ENCODE data around the gene TNFSF13. TPM values are rescaled to one million over a fixed set of nuclear protein-coding genes. Genes with fewer than 3 reads are reported as not detected.

TNFSF13 gene
- total RNA-seq, 1 experiment from 2014 or later: 3.2 TPM

- CTCF ChIA-PET: no interaction called here
- Mint-ChIP-seq H3K4me1 (no peaks in the 10 kb centered on the region), H3K36me3 (peaks cover 26% of the 10 kb centered on the region)
These were observed 29.7 kb upstream of the TNFSF13 start for GRCh38 chr17:7528842-7529241.

GRCh38 chr17:7530023-7530900 lies 28.3 kb upstream of the TNFSF13 start:
- Mint-ChIP-seq H3K27ac (no peak overlapping the region), H3K9me3 (peaks cover 50% of the 10 kb centered on the region), H3K36me3 (peaks cover 26% of the 10 kb centered on the region), H3K4me3 (no peak overlapping the region), H3K4me1 (no peaks in the 10 kb centered on the region), H3K27me3 (ENCODE audit: low read depth) (peaks cover 31% of the 10 kb centered on the region)
- TF ChIP-seq EMX1 (CRISPR knock-in tag; IDR thresholded peaks at IDR 0.05): no peak
- TF ChIP-seq AR (CRISPR knock-in tag; IDR thresholded peaks at IDR 0.05): no peak
- TF ChIP-seq STAT6 (CRISPR knock-in tag; conservative IDR thresholded peaks at IDR 0.05; ENCODE audit: low read depth): no peak
- no peak for TF ChIP-seq ZBTB43 (CRISPR knock-in tag; IDR thresholded peaks at IDR 0.05)
- no peak for TF ChIP-seq SMAD4 (CRISPR knock-in tag; IDR thresholded peaks at IDR 0.05)
- no peak for TF ChIP-seq NR1H2 (CRISPR knock-in tag; IDR thresholded peaks at IDR 0.05)
- TF ChIP-seq ZMAT4 (CRISPR knock-in tag; IDR thresholded peaks at IDR 0.05): no peak
- TF ChIP-seq IRF1 (CRISPR knock-in tag; IDR thresholded peaks at IDR 0.05): no peak
- TF ChIP-seq CDX4 (CRISPR knock-in tag; IDR thresholded peaks at IDR 0.05; ENCODE audit: borderline replicate concordance): no peak
- no peak for TF ChIP-seq ZBTB21 (CRISPR knock-in tag; IDR thresholded peaks at IDR 0.05; ENCODE audit: borderline replicate concordance)
- no peak for TF ChIP-seq FOXP1 (CRISPR knock-in tag; IDR thresholded peaks at IDR 0.05; ENCODE audit: borderline replicate concordance)
- no peak for TF ChIP-seq MLX (CRISPR knock-in tag; IDR thresholded peaks at IDR 0.05)
- no peak for TF ChIP-seq USF2 (CRISPR knock-in tag; IDR thresholded peaks at IDR 0.05)
- no peak for TF ChIP-seq ZNF219 (CRISPR knock-in tag; IDR thresholded peaks at IDR 0.05; ENCODE audit: borderline replicate concordance)
- no peak for TF ChIP-seq SMAD3 (CRISPR knock-in tag; IDR thresholded peaks at IDR 0.05; ENCODE audit: borderline replicate concordance)
- ChIA-PET POLR2A (no interaction called here), CTCF (no interaction called here)
- DNase-seq (ENCODE audit: low spot score) (no peak), ATAC-seq (no peak)

More at GRCh38 chr17:7528842-7529241, 29.7 kb upstream of the TNFSF13 start:
- Mint-ChIP-seq H3K27ac (no peak overlapping the region), H3K4me3 (no peak overlapping the region), H3K9me3 (peaks cover 48% of the 10 kb centered on the region), H3K27me3 (ENCODE audit: low read depth) (peaks cover 29% of the 10 kb centered on the region)
- POLR2A ChIA-PET: no interaction called here
- ATAC-seq (no peak), DNase-seq (ENCODE audit: low spot score) (no peak)
- TF ChIP-seq CBFB (CRISPR knock-in tag; IDR thresholded peaks at IDR 0.05; ENCODE audit: low read depth): no peak
- no peak for TF ChIP-seq SP1 (CRISPR knock-in tag; conservative IDR thresholded peaks at IDR 0.05)
- TF ChIP-seq E2F4 (CRISPR knock-in tag; IDR thresholded peaks at IDR 0.05; ENCODE audit: borderline replicate concordance, low read depth): no peak
- no peak for TF ChIP-seq MYBL2 (CRISPR knock-in tag; IDR thresholded peaks at IDR 0.05)
- TF ChIP-seq FOXJ3 (CRISPR knock-in tag; IDR thresholded peaks at IDR 0.05; ENCODE audit: borderline replicate concordance): no peak
